K562 (cell line): ENCODE measurements around the gene ZBTB46. TPM values are rescaled to one million over a fixed set of nuclear protein-coding genes. Genes with fewer than 3 reads are reported as not detected.
A peak's percentile ranks its signal among the peaks of the same experiment; 100 is the strongest.

Source experiments
- HBP1 ChIP-seq: fragments of 450-650 bp; formaldehyde crosslinking; IDR thresholded peaks from 2 replicates; pipeline ENCODE4 v1.4.0; 2022; ENCODE audit warnings: missing genetic modification characterization
- KLF13 ChIP-seq: fragments of 450-650 bp; IDR thresholded peaks from 2 replicates; pipeline ENCODE4 v1.6.1; 2016; ENCODE audit warnings: missing genetic modification characterization, low read depth, mild to moderate bottlenecking, missing compliant biosample characterization, moderate library complexity, borderline replicate concordance
- MIER1 ChIP-seq: fragments of 450-650 bp; IDR thresholded peaks from 2 replicates; pipeline ENCODE4 v1.6.1; 2016; ENCODE audit warnings: antibody characterized with exemption, mild to moderate bottlenecking, low read depth
- POLR3G ChIP-seq: IDR thresholded peaks from 2 replicates; pipeline ENCODE4 v1.6.1; 2011; ENCODE audit not compliant: insufficient read length, insufficient replicate concordance; ENCODE audit errors: extremely low read depth
- ZBTB40 ChIP-seq, 2 experiments: fragments of 450-650 bp in 1 of 2; sonication (generic) in 1 of 2; formaldehyde crosslinking in 1 of 2; IDR thresholded peaks; 2 replicates each; pipeline versions ENCODE4 v1.7.1 to v1.9.0; 2016 to 2022; ENCODE audit warnings: inconsistent platforms in 1 of 2, mild to moderate bottlenecking in 1 of 2, missing genetic modification reagents in 1 of 2
- ZBTB43 ChIP-seq: sonication (generic); formaldehyde crosslinking; IDR thresholded peaks from 2 replicates; pipeline ENCODE4 v1.8.0; 2023; ENCODE audit warnings: mild to moderate bottlenecking, missing genetic modification reagents
- polyA plus RNA-seq, 8 experiments: library from polyadenylated mRNA; depleted of rRNA in 4 of 8; stranded (reverse) in 5 of 8; unstranded in 3 of 8; fragments of >200 nt; fragmentation: Nextera tagmentation in 2 of 8; fragmentation: Illumina TruSeq in 1 of 8; extraction: Ambion mirVana in 2 of 8; extraction: Trizol in 1 of 8; gene quantifications; 2 replicates each; pipeline versions ENCODE4 v1.2.1 to v1.2.3, GENCODE V29; 2011 to 2014; ENCODE audit warnings: inconsistent platforms in 1 of 8, missing spikeins in 1 of 8
- total RNA-seq, 7 experiments: library from RNA; depleted of rRNA in 6 of 7; stranded (reverse); fragments of >200 nt in 6 of 7; fragmentation: Illumina TruSeq in 2 of 7; extraction: Trizol in 2 of 7; gene quantifications; 2 replicates each; pipeline versions ENCODE4 v1.2.1 to v1.2.3, GENCODE V29; 2011 to 2021; ENCODE audit warnings: low replicate concordance in 1 of 7
- TF ChIP-seq, protein P1 (sequence below): fragments of 450-650 bp; IDR thresholded peaks from 2 replicates; pipeline ENCODE4 v1.6.1; 2017; ENCODE audit warnings: antibody characterized with exemption, mild to moderate bottlenecking

Gene ZBTB46
- total and polyA plus RNA-seq, 9 of the 15 experiments (the other 6 are each of a cell fraction or from before 2014, with no cell fraction given), result 0.29 to 4.1 (median 1.1) TPM

DNA sequence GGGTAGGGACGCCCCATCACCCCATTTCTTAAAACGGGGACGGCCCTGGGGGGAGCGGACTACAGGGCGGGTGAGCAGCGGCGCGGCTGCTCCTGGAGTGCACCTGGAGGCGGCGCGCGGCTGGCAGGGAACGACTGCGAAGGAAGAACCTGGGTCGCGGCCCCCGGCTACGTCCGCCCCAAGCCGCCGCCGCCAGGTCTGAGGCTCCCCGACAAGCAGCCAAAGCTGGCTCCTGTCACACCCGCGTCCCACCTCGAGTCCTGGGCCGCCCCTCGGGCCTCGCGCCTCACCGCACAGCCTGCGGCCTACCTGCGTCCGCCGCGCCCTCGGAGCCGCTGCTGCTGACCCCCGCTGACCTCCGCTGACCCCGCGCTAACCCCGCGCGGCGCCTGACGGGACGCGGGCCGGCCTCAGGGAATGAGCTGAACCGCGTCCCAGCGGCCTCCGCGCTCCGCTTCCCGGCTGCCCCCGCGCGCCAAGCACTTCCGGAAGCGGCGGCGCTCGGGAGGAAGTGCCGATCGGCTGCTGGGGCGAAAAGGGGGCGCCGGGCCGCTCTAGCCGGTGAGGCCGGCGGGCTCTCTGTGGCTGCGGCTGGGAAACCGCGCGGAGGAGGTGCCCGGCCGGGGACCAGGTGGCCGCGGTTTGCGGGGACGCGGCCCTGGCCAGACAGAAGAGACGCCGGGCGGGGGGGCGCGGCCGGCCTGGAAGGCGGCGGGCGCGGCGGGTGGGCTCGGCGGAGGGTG, 123.3 kb downstream of the ZBTB46 start, which contains the start of the genes ARFRP1 and ZGPAT (continued):
- TF ChIP-seq HBP1 (CRISPR knock-in tag), result no peak
- TF ChIP-seq KLF13 (tag), result peak; percentile 27; the same call in 1 of the 2 replicates
- no peak for TF ChIP-seq MIER1
- TF ChIP-seq ZBTB43 (CRISPR knock-in tag), result no peak; the same call in 1 of the 2 replicates
- TF ChIP-seq, protein P1, sequence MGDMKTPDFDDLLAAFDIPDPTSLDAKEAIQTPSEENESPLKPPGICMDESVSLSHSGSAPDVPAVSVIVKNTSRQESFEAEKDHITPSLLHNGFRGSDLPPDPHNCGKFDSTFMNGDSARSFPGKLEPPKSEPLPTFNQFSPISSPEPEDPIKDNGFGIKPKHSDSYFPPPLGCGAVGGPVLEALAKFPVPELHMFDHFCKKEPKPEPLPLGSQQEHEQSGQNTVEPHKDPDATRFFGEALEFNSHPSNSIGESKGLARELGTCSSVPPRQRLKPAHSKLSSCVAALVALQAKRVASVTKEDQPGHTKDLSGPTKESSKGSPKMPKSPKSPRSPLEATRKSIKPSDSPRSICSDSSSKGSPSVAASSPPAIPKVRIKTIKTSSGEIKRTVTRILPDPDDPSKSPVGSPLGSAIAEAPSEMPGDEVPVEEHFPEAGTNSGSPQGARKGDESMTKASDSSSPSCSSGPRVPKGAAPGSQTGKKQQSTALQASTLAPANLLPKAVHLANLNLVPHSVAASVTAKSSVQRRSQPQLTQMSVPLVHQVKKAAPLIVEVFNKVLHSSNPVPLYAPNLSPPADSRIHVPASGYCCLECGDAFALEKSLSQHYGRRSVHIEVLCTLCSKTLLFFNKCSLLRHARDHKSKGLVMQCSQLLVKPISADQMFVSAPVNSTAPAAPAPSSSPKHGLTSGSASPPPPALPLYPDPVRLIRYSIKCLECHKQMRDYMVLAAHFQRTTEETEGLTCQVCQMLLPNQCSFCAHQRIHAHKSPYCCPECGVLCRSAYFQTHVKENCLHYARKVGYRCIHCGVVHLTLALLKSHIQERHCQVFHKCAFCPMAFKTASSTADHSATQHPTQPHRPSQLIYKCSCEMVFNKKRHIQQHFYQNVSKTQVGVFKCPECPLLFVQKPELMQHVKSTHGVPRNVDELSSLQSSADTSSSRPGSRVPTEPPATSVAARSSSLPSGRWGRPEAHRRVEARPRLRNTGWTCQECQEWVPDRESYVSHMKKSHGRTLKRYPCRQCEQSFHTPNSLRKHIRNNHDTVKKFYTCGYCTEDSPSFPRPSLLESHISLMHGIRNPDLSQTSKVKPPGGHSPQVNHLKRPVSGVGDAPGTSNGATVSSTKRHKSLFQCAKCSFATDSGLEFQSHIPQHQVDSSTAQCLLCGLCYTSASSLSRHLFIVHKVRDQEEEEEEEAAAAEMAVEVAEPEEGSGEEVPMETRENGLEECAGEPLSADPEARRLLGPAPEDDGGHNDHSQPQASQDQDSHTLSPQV, result peak; percentile 91
- no peak for TF ChIP-seq POLR3G
- peak; percentile 91 for TF ChIP-seq ZBTB40 (IDR thresholded peaks at IDR 0.05)
- TF ChIP-seq ZBTB40 (CRISPR knock-in tag; IDR thresholded peaks at IDR 0.05), result no peak
